Measurements from ENCODE around the gene LKAAEAR1.

LKAAEAR1 gene

DNA sequence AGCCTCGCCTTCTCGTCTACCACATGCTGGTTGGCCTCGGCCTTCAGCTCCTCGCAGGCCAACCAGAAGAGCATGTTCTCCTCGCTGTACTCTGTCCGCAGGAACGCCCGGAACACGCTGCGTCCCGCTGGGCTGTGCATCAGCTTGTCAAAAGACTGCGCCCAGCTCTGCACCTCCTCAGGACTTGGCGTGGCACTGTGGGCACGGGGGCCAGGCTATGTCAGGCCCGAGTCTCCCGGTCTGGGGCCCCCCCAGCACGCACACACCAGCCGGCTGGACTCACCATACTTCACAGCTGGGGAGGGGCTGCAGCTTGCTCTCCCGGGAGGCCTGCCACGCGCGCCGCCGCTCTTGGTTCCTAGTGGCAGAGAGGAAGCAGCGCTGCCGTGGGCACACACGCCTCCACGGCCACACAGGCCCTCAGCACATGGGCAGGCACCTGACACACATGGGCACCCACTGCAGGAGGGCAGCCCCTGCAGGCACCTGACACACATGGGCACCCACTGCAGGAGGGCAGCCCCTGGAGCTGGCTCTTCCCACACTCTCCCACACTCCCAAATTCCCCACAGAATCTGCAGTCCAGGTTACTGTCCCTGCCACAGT is 9.9 kb downstream of the LKAAEAR1 start:
- H3K4me3 ChIP-seq (ENCODE audit: low read depth, low read length), result no peak overlapping the region
- H3K27me3 ChIP-seq, result no peaks in the 10 kb centered on the region
- 0 out of 2 replicates have a peak, but pooled peaks cover 3% of the 10 kb centered on the region for H3K4me1 ChIP-seq
- no peaks in the 10 kb centered on the region; the same call in 1 of the 2 replicates for H3K36me3 ChIP-seq
- TF ChIP-seq, protein P1, sequence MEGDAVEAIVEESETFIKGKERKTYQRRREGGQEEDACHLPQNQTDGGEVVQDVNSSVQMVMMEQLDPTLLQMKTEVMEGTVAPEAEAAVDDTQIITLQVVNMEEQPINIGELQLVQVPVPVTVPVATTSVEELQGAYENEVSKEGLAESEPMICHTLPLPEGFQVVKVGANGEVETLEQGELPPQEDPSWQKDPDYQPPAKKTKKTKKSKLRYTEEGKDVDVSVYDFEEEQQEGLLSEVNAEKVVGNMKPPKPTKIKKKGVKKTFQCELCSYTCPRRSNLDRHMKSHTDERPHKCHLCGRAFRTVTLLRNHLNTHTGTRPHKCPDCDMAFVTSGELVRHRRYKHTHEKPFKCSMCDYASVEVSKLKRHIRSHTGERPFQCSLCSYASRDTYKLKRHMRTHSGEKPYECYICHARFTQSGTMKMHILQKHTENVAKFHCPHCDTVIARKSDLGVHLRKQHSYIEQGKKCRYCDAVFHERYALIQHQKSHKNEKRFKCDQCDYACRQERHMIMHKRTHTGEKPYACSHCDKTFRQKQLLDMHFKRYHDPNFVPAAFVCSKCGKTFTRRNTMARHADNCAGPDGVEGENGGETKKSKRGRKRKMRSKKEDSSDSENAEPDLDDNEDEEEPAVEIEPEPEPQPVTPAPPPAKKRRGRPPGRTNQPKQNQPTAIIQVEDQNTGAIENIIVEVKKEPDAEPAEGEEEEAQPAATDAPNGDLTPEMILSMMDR (IDR thresholded peaks at IDR 0.05; ENCODE audit: low read depth, low read length), result no peak
- DNase-seq, result no peak
- H3K9me3 ChIP-seq, result no peaks in the 10 kb centered on the region

- Histone ChIP-seq H3K36me3 (no peaks in the 10 kb centered on the region; the same call in 1 of the 2 replicates), H3K9me3 (no peaks in the 10 kb centered on the region), H3K4me1 (0 out of 2 replicates have a peak, but pooled peaks cover 3% of the 10 kb centered on the region), H3K27me3 (no peaks in the 10 kb centered on the region), H3K4me3 (ENCODE audit: low read depth, low read length) (no peak overlapping the region)
- TF ChIP-seq, protein P1 (IDR thresholded peaks at IDR 0.05; ENCODE audit: low read depth, low read length), result no peak
- no peak for DNase-seq
These were observed 10.6 kb downstream of the LKAAEAR1 start for GRCh38 chr20:64073476-64074183.

DNA sequence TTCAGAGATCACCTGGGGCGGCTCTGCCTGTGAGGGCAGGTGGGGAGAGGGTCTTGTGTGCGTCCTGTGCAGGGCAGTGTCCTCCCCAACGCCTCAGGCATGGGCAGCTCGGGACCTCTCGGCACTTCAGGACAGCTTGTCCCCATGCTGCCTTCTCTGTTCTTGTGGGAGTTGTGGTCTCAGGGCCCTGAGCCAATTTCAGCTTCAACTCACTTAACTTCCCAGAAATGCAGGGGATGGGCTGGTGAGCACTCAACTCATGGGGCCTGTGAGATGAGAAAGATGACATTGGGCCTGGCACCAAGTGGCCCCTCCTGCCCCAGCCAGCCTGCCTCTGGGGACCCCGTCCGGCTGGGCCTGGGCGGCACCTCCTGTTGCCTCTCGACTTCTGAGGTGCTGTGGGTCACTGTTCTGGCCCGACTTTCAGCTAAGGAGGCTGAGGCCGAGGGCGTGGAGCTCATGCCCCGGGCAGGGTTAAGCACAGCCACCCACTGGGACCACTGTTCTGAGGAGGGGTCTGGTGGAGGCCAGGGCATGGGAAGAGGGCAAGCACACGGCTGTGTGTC is 11.6 kb downstream of the LKAAEAR1 start:
- no peak for DNase-seq
- TF ChIP-seq, protein P1 (IDR thresholded peaks at IDR 0.05; ENCODE audit: low read depth, low read length), result no peak
- 0 out of 2 replicates have a peak, but pooled peaks cover 3% of the 10 kb centered on the region for H3K4me1 ChIP-seq

DNA sequence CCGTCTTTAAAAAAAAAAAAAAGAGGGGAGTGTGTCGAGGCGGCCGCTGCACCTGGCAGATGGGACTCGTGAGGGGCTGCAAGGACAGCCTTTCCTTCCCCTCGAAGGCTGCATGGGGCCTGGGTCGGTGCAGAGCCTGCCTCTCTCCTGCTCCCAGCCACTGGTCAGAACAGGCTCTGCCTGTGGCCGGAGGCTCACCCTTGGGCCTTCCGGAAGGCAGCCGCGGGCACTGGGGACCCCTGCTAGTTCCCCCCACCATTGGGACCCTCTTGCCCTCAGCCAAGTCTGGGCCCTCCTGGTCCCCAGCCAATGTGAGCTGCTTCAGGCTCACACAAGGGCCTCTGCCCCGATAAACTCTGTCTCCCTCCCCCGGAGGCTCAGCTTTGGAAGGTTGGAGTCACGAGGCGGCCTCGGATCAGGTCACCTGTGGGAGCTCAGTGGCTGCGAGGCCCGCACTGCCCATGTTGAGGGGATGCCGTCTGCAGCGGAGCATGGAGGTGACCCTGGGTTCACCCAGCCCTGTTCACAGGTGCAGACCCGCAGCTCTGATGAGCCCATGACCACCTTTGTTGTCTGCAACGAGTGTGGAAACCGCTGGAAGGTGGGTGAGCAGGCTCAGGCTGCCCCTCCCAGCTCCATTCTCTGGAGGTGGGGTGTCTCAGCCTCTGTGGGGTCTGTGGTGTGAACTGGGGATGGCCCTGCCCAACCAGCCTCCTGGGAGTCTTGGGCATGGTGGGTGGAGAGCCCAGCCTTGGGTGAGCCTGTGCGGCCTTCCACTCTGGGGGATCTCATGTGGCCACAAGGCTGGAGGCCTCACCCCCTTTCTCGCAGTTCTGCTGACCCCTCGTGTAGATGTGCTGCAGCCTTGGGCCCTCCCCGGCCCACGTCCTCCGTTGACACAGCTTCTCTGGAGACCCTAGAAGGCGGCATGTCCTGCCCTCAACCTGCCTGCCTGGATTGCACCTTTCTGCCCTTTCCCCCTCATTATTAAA is 12.6 kb downstream of the LKAAEAR1 start:
- H3K27me3 ChIP-seq, result no peaks in the 10 kb centered on the region
- H3K4me1 ChIP-seq, result 0 out of 2 replicates have a peak, but pooled peaks cover 3% of the 10 kb centered on the region
- H3K36me3 ChIP-seq, result no peaks in the 10 kb centered on the region; the same call in 1 of the 2 replicates
- TF ChIP-seq, protein P1 (IDR thresholded peaks at IDR 0.05; ENCODE audit: low read depth, low read length), result no peak
- no peak for DNase-seq
- no peak overlapping the region for H3K4me3 ChIP-seq (ENCODE audit: low read depth, low read length)
- no peaks in the 10 kb centered on the region for H3K9me3 ChIP-seq

More for the DNA sequence above, 11.6 kb downstream of the LKAAEAR1 start:
- Histone ChIP-seq H3K9me3 (no peaks in the 10 kb centered on the region), H3K27me3 (no peaks in the 10 kb centered on the region), H3K4me3 (ENCODE audit: low read depth, low read length) (no peak overlapping the region), H3K36me3 (no peaks in the 10 kb centered on the region; the same call in 1 of the 2 replicates)

- Histone ChIP-seq H3K9me3 (no peaks in the 10 kb centered on the region), H3K36me3 (no peaks in the 10 kb centered on the region; the same call in 1 of the 2 replicates), H3K4me1 (0 out of 2 replicates have a peak, but pooled peaks cover 3% of the 10 kb centered on the region), H3K27me3 (no peaks in the 10 kb centered on the region), H3K4me3 (ENCODE audit: low read depth, low read length) (no peak overlapping the region)
- TF ChIP-seq, protein P1 (IDR thresholded peaks at IDR 0.05; ENCODE audit: low read depth, low read length), result no peak
- DNase-seq, result no peak
These were observed 13.8 kb downstream of the LKAAEAR1 start for GRCh38 chr20:64070244-64070993.

Data from BE2C (cell line).